K562 (cell line): ENCODE measurements around the gene KAT6B. TPM values are rescaled to one million over a fixed set of nuclear protein-coding genes. Genes with fewer than 3 reads are reported as not detected.

Source experiments
- ATAC-seq: fragments of 200-7000 bp; cut with Tn5 transposase; 3 replicates; pipeline ENCODE4 v1.9.1; 2020; ENCODE audit warnings: moderate library complexity
- BruUV-seq: library from RNA; stranded (reverse); fragments of 400-500 nt; replicated peaks from 2 replicates; lab custom pipeline; 2021; lab: Mats Ljungman, UMichigan
- CTCF ChIA-PET: fragments of 300-600 bp; formaldehyde crosslinking; extraction: SDS; loops from one replicate; lab custom pipeline; 2021; ENCODE audit warnings: low intra/inter-chr PET ratio; lab: Yijun Ruan, JAX
- POLR2A ChIA-PET: fragments of 300-600, 350-650 bp; sonication (Branson Sonifier 250); formaldehyde crosslinking; extraction: SDS; loops from one replicate; lab custom pipeline; 2021; ENCODE audit warnings: antibody characterized with exemption, inconsistent platforms; lab: Yijun Ruan, JAX
- DNase-seq, 4 experiments: peaks; one replicate each; pipeline versions ENCODE4 v3.0.0 to v3.0.0-alpha.2; 2011 to 2018; ENCODE audit warnings: low spot score in 3 of 4, mixed read lengths in 3 of 4; ENCODE audit errors: extremely low read depth in 1 of 4
- FAIRE-seq: peaks from 2 replicates; lab custom pipeline; 2011; peaks lifted over from hg19 to GRCh38; lab: Jason Lieb, UNC
- H2AFZ ChIP-seq: 2 replicates; pipeline ENCODE4 v1.6.0; 2011; ENCODE audit warnings: low read depth, low read length, control low read depth, inconsistent platforms
- H3K27ac ChIP-seq: fragments of 200-600 bp; 3 replicates; pipeline ENCODE4 v1.8.0; 2011; ENCODE audit warnings: low read depth, mild to moderate bottlenecking, control low read depth, inconsistent platforms, low read length, moderate library complexity, mixed read lengths; ENCODE audit errors: extremely low read depth
- H3K27me3 ChIP-seq, 2 experiments: fragments of 300-600 bp in 1 of 2; 2 replicates in 1 of 2; 3 replicates in 1 of 2; pipeline versions ENCODE4 v1.6.0 to v1.8.0; 2011; ENCODE audit warnings: inconsistent platforms in 2 of 2, low read length in 2 of 2, mild to moderate bottlenecking in 1 of 2, mixed read lengths in 1 of 2, moderate library complexity in 1 of 2; ENCODE audit not compliant: control insufficient read depth in 2 of 2, insufficient read depth in 2 of 2
- H3K36me3 ChIP-seq: fragments of 300-600 bp; 3 replicates; pipeline ENCODE4 v1.8.0; 2011; ENCODE audit warnings: mild to moderate bottlenecking, low read length, inconsistent platforms; ENCODE audit not compliant: control insufficient read depth, insufficient read depth
- H3K4me1 ChIP-seq, 2 experiments: fragments of 200-600 bp in 1 of 2; replicated peaks in 1 of 2; 2 replicates in 1 of 2; 3 replicates in 1 of 2; pipeline versions ENCODE4 v1.5.1 to v1.8.0; 2011; ENCODE audit warnings: inconsistent platforms in 2 of 2, low read length in 2 of 2, mild to moderate bottlenecking in 1 of 2, mixed read lengths in 1 of 2, moderate library complexity in 1 of 2; ENCODE audit not compliant: control insufficient read depth in 2 of 2, insufficient read depth in 2 of 2
- H3K4me2 ChIP-seq: 2 replicates; pipeline ENCODE4 v1.6.1; 2011; ENCODE audit warnings: low read length, control low read depth, inconsistent platforms, mixed read lengths; ENCODE audit not compliant: insufficient read depth
- H3K4me3 ChIP-seq: fragments of 200-600 bp; sonication (generic), shearing (Covaris generic); 2 replicates; pipeline ENCODE4 v1.5.1; 2016; ENCODE audit warnings: control low read depth, inconsistent platforms
- H3K79me2 ChIP-seq: fragments of 200-600 bp; 3 replicates; pipeline ENCODE4 v1.8.0; 2011; ENCODE audit warnings: low read length, inconsistent platforms; ENCODE audit not compliant: control insufficient read depth, insufficient read depth
- H3K9ac ChIP-seq, 2 experiments: 2 replicates each; pipeline versions ENCODE4 v1.6.0 to v1.6.1; 2011; ENCODE audit warnings: low read depth in 2 of 2, low read length in 2 of 2, control low read depth in 1 of 2, inconsistent platforms in 1 of 2, mild to moderate bottlenecking in 1 of 2, mixed read lengths in 1 of 2; ENCODE audit not compliant: insufficient read depth in 1 of 2
- H3K9me1 ChIP-seq: one replicate; pipeline ENCODE4 v1.6.0; 2011; ENCODE audit warnings: inconsistent platforms, mild to moderate bottlenecking, low read length, moderate library complexity; ENCODE audit not compliant: control insufficient read depth, insufficient read depth
- H3K9me3 ChIP-seq: replicated peaks from 2 replicates; pipeline ENCODE4 v1.5.1; 2011; ENCODE audit warnings: low read depth, low read length, inconsistent platforms; ENCODE audit not compliant: control insufficient read depth, insufficient read depth
- H4K20me1 ChIP-seq: replicated peaks from 2 replicates; pipeline ENCODE4 v1.6.1; 2011; ENCODE audit warnings: low read length, inconsistent platforms, mixed read lengths; ENCODE audit not compliant: control insufficient read depth, insufficient read depth
- ARID2 ChIP-seq: fragments of 450-650 bp; IDR thresholded peaks from 2 replicates; pipeline ENCODE4 v1.6.1; 2017; ENCODE audit warnings: antibody characterized with exemption, mild to moderate bottlenecking
- HNRNPH1 ChIP-seq: fragments of 200-400 bp; formaldehyde crosslinking; optimal IDR thresholded peaks from 2 replicates; pipeline ENCODE3; 2017; ENCODE audit warnings: low read depth, mild to moderate bottlenecking, low read length, moderate library complexity
- HNRNPUL1 ChIP-seq: fragments of 200-400 bp; formaldehyde crosslinking; IDR thresholded peaks from 2 replicates; pipeline ENCODE4 v1.6.1; 2017; ENCODE audit warnings: low read length
- JUNB ChIP-seq: fragments of 450-650 bp; formaldehyde crosslinking; conservative IDR thresholded peaks from 2 replicates; pipeline ENCODE4 v1.4.0; 2020; ENCODE audit warnings: mild to moderate bottlenecking
- POLR2AphosphoS2 ChIP-seq: IDR thresholded peaks from 2 replicates; pipeline ENCODE4 v1.6.1; 2012; ENCODE audit warnings: low read length, improper control_type of control experiment
- SNIP1 ChIP-seq: fragments of 450-650 bp; IDR thresholded peaks from 2 replicates; pipeline ENCODE4 v1.7.1; 2017; ENCODE audit warnings: low read depth, mild to moderate bottlenecking
- ZNF174 ChIP-seq: fragments of 250-450 bp; sonication (Bioruptor Pico); IDR thresholded peaks from 2 replicates; pipeline ENCODE4 v1.4.0; 2020; ENCODE audit warnings: mild to moderate bottlenecking
- WGBS: fragments of 100-300 bp; shearing (Covaris generic); methylation state at CpG from one replicate; pipeline ENCODE4 v1.1.6; 2016; ENCODE audit warnings: low coverage, mixed read lengths; ENCODE audit not compliant: insufficient coverage; ENCODE audit errors: missing lambda C conversion rate; 5-methylcytosine and 5-hydroxymethylcytosine counted together
- in situ Hi-C: fragments of 300-500 bp; cut with MboI; formaldehyde crosslinking; loops from 4 replicates; pipeline ENCODE4 v1.15.0; 2018; ENCODE audit warnings: inconsistent platforms, mixed read lengths
- intact Hi-C: fragments of 100-400 bp; cut with micrococcal nuclease; formaldehyde crosslinking; loops from 2 replicates; pipeline ENCODE4 v1.14.2; 2022
- polyA plus RNA-seq, 8 experiments: library from polyadenylated mRNA; depleted of rRNA in 4 of 8; stranded (reverse) in 5 of 8; unstranded in 3 of 8; fragments of >200 nt; fragmentation: Nextera tagmentation in 2 of 8; fragmentation: Illumina TruSeq in 1 of 8; extraction: Ambion mirVana in 2 of 8; extraction: Trizol in 1 of 8; gene quantifications; 2 replicates each; pipeline versions ENCODE4 v1.2.1 to v1.2.3, GENCODE V29; 2011 to 2014; ENCODE audit warnings: inconsistent platforms in 1 of 8, missing spikeins in 1 of 8
- total RNA-seq, 7 experiments: library from RNA; depleted of rRNA in 6 of 7; stranded (reverse); fragments of >200 nt in 6 of 7; fragmentation: Illumina TruSeq in 2 of 7; extraction: Trizol in 2 of 7; gene quantifications; 2 replicates each; pipeline versions ENCODE4 v1.2.1 to v1.2.3, GENCODE V29; 2011 to 2021; ENCODE audit warnings: low replicate concordance in 1 of 7
- TF ChIP-seq, protein P1 (sequence below): fragments of 450-650 bp; IDR thresholded peaks from 2 replicates; pipeline ENCODE4 v1.7.1; 2018; ENCODE audit warnings: mild to moderate bottlenecking, low read depth; ENCODE audit not compliant: partially characterized antibody
- TF ChIP-seq, protein P2 (sequence below): fragments of 200-400 bp; formaldehyde crosslinking; IDR thresholded peaks from 2 replicates; pipeline ENCODE4 v1.6.1; 2017; ENCODE audit warnings: mild to moderate bottlenecking, low read depth, low read length, moderate library complexity
- TF ChIP-seq, protein P3 (sequence below): fragments of 250-450 bp; sonication (Bioruptor Pico); IDR thresholded peaks from 2 replicates; pipeline ENCODE4 v1.8.0; 2021; ENCODE audit warnings: moderate library complexity, mild to moderate bottlenecking, inconsistent platforms
- TF ChIP-seq, protein P4 (sequence below): fragments of 450-650 bp; IDR thresholded peaks from 2 replicates; pipeline ENCODE4 v1.7.0; 2016; ENCODE audit warnings: borderline replicate concordance

KAT6B gene
- total and polyA plus RNA-seq, 9 of the 15 experiments (the other 6 are each of a cell fraction or from before 2014, with no cell fraction given), result 1.4 to 9.2 (median 6.8) TPM

GRCh38 chr10:74929197-74929596 is 102.8 kb downstream of the KAT6B start:
- CTCF ChIA-PET, result no interaction called here
- peaks cover 0 to 5% of the 10 kb centered on the region in 2 experiments; a peak in 1 of 5 replicates for H3K27me3 ChIP-seq
- POLR2A ChIA-PET, result interaction anchor here (1.5 kb wide), 1 partner anchor 8 kb away, joined by 3 read pairs; no protein-coding TSS in a partner anchor
- H3K36me3 ChIP-seq, result no peaks in the 10 kb centered on the region
- 30% methylated on average over 5 of the region's 5 CpGs for WGBS
- intact Hi-C loops, result no loop called here
- H3K9ac ChIP-seq, result no peak overlapping the region
- no peaks in the 10 kb centered on the region for H3K9me3 ChIP-seq
- H3K4me1 ChIP-seq, result no peaks in the 10 kb centered on the region
- H2AFZ ChIP-seq, result no peak overlapping the region
- ATAC-seq (no peak), FAIRE-seq (no peak), DNase-seq (no peak)
- in situ Hi-C loops, result no loop called here
- no peak overlapping the region for H3K27ac ChIP-seq
- no peak overlapping the region for H3K4me2 ChIP-seq
- H3K4me3 ChIP-seq, result no peak overlapping the region
- H4K20me1 ChIP-seq, result no peaks in the 10 kb centered on the region
- no peaks in the 10 kb centered on the region for H3K9me1 ChIP-seq
- BruUV-seq, result no TSS peak
- no peaks in the 10 kb centered on the region for H3K79me2 ChIP-seq
- TF ChIP-seq ZNF174 (CRISPR knock-in tag) (no peak), HNRNPH1 (no peak), SNIP1 (no peak), POLR2AphosphoS2 (no peak), JUNB (no peak), HNRNPUL1 (no peak), ARID2 (no peak)
- TF ChIP-seq, protein P1, sequence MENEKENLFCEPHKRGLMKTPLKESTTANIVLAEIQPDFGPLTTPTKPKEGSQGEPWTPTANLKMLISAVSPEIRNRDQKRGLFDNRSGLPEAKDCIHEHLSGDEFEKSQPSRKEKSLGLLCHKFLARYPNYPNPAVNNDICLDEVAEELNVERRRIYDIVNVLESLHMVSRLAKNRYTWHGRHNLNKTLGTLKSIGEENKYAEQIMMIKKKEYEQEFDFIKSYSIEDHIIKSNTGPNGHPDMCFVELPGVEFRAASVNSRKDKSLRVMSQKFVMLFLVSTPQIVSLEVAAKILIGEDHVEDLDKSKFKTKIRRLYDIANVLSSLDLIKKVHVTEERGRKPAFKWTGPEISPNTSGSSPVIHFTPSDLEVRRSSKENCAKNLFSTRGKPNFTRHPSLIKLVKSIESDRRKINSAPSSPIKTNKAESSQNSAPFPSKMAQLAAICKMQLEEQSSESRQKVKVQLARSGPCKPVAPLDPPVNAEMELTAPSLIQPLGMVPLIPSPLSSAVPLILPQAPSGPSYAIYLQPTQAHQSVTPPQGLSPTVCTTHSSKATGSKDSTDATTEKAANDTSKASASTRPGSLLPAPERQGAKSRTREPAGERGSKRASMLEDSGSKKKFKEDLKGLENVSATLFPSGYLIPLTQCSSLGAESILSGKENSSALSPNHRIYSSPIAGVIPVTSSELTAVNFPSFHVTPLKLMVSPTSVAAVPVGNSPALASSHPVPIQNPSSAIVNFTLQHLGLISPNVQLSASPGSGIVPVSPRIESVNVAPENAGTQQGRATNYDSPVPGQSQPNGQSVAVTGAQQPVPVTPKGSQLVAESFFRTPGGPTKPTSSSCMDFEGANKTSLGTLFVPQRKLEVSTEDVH, result no peak
- TF ChIP-seq, protein P2, sequence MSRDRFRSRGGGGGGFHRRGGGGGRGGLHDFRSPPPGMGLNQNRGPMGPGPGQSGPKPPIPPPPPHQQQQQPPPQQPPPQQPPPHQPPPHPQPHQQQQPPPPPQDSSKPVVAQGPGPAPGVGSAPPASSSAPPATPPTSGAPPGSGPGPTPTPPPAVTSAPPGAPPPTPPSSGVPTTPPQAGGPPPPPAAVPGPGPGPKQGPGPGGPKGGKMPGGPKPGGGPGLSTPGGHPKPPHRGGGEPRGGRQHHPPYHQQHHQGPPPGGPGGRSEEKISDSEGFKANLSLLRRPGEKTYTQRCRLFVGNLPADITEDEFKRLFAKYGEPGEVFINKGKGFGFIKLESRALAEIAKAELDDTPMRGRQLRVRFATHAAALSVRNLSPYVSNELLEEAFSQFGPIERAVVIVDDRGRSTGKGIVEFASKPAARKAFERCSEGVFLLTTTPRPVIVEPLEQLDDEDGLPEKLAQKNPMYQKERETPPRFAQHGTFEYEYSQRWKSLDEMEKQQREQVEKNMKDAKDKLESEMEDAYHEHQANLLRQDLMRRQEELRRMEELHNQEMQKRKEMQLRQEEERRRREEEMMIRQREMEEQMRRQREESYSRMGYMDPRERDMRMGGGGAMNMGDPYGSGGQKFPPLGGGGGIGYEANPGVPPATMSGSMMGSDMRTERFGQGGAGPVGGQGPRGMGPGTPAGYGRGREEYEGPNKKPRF, result no peak
- TF ChIP-seq, protein P3, sequence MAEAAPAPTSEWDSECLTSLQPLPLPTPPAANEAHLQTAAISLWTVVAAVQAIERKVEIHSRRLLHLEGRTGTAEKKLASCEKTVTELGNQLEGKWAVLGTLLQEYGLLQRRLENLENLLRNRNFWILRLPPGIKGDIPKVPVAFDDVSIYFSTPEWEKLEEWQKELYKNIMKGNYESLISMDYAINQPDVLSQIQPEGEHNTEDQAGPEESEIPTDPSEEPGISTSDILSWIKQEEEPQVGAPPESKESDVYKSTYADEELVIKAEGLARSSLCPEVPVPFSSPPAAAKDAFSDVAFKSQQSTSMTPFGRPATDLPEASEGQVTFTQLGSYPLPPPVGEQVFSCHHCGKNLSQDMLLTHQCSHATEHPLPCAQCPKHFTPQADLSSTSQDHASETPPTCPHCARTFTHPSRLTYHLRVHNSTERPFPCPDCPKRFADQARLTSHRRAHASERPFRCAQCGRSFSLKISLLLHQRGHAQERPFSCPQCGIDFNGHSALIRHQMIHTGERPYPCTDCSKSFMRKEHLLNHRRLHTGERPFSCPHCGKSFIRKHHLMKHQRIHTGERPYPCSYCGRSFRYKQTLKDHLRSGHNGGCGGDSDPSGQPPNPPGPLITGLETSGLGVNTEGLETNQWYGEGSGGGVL (CRISPR knock-in tag), result no peak
- TF ChIP-seq, protein P4, sequence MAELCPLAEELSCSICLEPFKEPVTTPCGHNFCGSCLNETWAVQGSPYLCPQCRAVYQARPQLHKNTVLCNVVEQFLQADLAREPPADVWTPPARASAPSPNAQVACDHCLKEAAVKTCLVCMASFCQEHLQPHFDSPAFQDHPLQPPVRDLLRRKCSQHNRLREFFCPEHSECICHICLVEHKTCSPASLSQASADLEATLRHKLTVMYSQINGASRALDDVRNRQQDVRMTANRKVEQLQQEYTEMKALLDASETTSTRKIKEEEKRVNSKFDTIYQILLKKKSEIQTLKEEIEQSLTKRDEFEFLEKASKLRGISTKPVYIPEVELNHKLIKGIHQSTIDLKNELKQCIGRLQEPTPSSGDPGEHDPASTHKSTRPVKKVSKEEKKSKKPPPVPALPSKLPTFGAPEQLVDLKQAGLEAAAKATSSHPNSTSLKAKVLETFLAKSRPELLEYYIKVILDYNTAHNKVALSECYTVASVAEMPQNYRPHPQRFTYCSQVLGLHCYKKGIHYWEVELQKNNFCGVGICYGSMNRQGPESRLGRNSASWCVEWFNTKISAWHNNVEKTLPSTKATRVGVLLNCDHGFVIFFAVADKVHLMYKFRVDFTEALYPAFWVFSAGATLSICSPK, result no peak
